PC-3 (cell line): ENCODE results near the gene GATC.

Experiments
- CTCF ChIP-seq: fragments of 300-600 bp; sonication (generic); conservative IDR thresholded peaks from 2 replicates; pipeline ENCODE4 v1.5.1; 2017; ENCODE audit warnings: antibody characterized with exemption, low read depth, mild to moderate bottlenecking, low read length
- EZH2 ChIP-seq: fragments of 300-600 bp; sonication (generic); IDR thresholded peaks from one replicate; pipeline ENCODE4 v1.6.1; 2017; ENCODE audit warnings: antibody characterized with exemption, mild to moderate bottlenecking, low read length; ENCODE audit not compliant: unreplicated experiment

- TF ChIP-seq CTCF (no peak), EZH2 (no peak)
Measured at GRCh38 chr12:120495186-120495730, 49.0 kb downstream of the GATC start.
